Measurements from ENCODE around the gene DMD.

DNA sequence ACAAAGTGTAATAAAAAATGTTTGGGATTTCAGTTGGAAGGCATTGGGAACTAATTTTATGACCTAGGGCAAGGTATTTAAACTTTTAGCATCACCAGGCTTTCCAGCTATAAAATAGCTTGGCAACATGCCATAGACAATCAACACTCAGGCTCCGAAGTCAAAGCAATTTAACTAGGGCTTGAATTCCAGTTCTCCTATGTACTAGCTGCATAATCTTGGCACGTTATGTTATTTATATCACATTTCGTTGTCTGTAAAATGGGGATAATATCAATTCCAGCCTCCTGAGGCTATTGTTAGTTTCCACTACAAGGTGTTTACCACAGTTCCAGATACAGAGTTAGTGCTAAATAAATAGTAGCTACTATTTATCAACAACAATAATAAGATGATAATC lies 78.8 kb downstream of the DMD start:
- TF ChIP-seq, protein P1, sequence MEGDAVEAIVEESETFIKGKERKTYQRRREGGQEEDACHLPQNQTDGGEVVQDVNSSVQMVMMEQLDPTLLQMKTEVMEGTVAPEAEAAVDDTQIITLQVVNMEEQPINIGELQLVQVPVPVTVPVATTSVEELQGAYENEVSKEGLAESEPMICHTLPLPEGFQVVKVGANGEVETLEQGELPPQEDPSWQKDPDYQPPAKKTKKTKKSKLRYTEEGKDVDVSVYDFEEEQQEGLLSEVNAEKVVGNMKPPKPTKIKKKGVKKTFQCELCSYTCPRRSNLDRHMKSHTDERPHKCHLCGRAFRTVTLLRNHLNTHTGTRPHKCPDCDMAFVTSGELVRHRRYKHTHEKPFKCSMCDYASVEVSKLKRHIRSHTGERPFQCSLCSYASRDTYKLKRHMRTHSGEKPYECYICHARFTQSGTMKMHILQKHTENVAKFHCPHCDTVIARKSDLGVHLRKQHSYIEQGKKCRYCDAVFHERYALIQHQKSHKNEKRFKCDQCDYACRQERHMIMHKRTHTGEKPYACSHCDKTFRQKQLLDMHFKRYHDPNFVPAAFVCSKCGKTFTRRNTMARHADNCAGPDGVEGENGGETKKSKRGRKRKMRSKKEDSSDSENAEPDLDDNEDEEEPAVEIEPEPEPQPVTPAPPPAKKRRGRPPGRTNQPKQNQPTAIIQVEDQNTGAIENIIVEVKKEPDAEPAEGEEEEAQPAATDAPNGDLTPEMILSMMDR (IDR thresholded peaks at IDR 0.05), result no peak
- TF ChIP-seq POLR2AphosphoS5 (IDR thresholded peaks at IDR 0.05) (no peak), POLR2A (IDR thresholded peaks at IDR 0.05) (no peak), EP300 (IDR thresholded peaks at IDR 0.05) (no peak)
